ENCODE measurements around the gene TMEM25.
"Not testable (repeated sequence)": the region's sequence is repeated elsewhere in the genome, so short reads cannot be mapped to it uniquely, and the experiment has no call there.

The TMEM25 gene

GRCh38 chr11:118532852-118533768 is 2.1 kb downstream of the TMEM25 start:
- no peak for DNase-seq

- no peak for DNase-seq
Observed at GRCh38 chr11:118533769-118534729, 3.1 kb downstream of the TMEM25 start.

- no peak for DNase-seq
Observed at GRCh38 chr11:118535261-118535660, 4.3 kb downstream of the TMEM25 start.

- DNase-seq, result no peak
Observed at GRCh38 chr11:118536726-118537125, 5.7 kb downstream of the TMEM25 start.

GRCh38 chr11:118537409-118537980 is 6.5 kb downstream of the TMEM25 start:
- DNase-seq, result no peak

- no peak for DNase-seq
Observed at GRCh38 chr11:118544010-118544646, 13.1 kb downstream of the TMEM25 start.

- DNase-seq, result no peak
Observed at GRCh38 chr11:118544647-118545010, 13.6 kb downstream of the TMEM25 start.

GRCh38 chr11:118545533-118545932 is 14.5 kb downstream of the TMEM25 start:
- DNase-seq, result no peak

GRCh38 chr11:118547132-118547531 is 16.1 kb downstream of the TMEM25 start:
- DNase-seq, result no peak

- no peak for DNase-seq
Observed at GRCh38 chr11:118552341-118552740, 21.3 kb downstream of the TMEM25 start.

- DNase-seq, result no peak
Observed at GRCh38 chr11:118560806-118561205, 29.8 kb downstream of the TMEM25 start.

GRCh38 chr11:118565051-118565450 is 34.1 kb downstream of the TMEM25 start:
- no peak for DNase-seq

GRCh38 chr11:118569670-118570069 is 38.7 kb downstream of the TMEM25 start:
- no peak for DNase-seq

GRCh38 chr11:118570787-118571186 is 39.8 kb downstream of the TMEM25 start:
- no peak for DNase-seq

GRCh38 chr11:118571701-118572060 is 40.7 kb downstream of the TMEM25 start:
- DNase-seq, result not testable (repeated sequence)

- DNase-seq, result peak; percentile 4 to 70
Observed at GRCh38 chr11:118572061-118572980, 41.3 kb downstream of the TMEM25 start, which contains the start of gene ARCN1. Gene ARCN1, plus strand, starts transcription at chr11:118572409. Its CDS starts 139 bp downstream, at chr11:118572548.

- peak in 1 of 2 experiments; percentile 39 for DNase-seq
Observed at GRCh38 chr11:118572981-118573550, 42.1 kb downstream of the TMEM25 start.

GRCh38 chr11:118574636-118575035 is 43.6 kb downstream of the TMEM25 start:
- DNase-seq, result no peak

- DNase-seq, result not testable (repeated sequence)
Observed at GRCh38 chr11:118577995-118578394, 47.0 kb downstream of the TMEM25 start.

- no peak for DNase-seq
Observed at GRCh38 chr11:118581057-118581456, 50.1 kb downstream of the TMEM25 start.
